Duodenal mucosa (tissue), 2 donors: Measurements from ENCODE around the gene KRT36.
A peak's percentile ranks its signal among the peaks of the same experiment; 100 is the strongest.

Experiments used
- H3K27ac ChIP-seq: one replicate; pipeline ENCODE4 v1.7.0; 2013; ENCODE audit warnings: low read depth, low read length
- H3K27me3 ChIP-seq, 2 donors: one replicate each; pipeline ENCODE4 v1.7.0; 2013; ENCODE audit warnings: low read length in 2 of 2, control low read depth in 1 of 2; ENCODE audit not compliant: insufficient read depth in 2 of 2, control insufficient read depth in 1 of 2
- H3K36me3 ChIP-seq, 2 donors: one replicate each; pipeline ENCODE4 v1.7.0; 2013; ENCODE audit warnings: low read length in 2 of 2, control low read depth in 1 of 2; ENCODE audit not compliant: insufficient read depth in 2 of 2, control insufficient read depth in 1 of 2
- H3K4me1 ChIP-seq, 2 donors: one replicate each; pipeline ENCODE4 v1.7.0; 2013; ENCODE audit warnings: low read length in 2 of 2, control low read depth in 1 of 2; ENCODE audit not compliant: insufficient read depth in 2 of 2, control insufficient read depth in 1 of 2
- H3K4me3 ChIP-seq, 2 donors: one replicate each; pipeline ENCODE4 v1.7.0; 2013; ENCODE audit warnings: low read length in 2 of 2, low read depth in 1 of 2
- H3K9ac ChIP-seq, 2 donors: one replicate each; pipeline ENCODE4 v1.7.0; 2013; ENCODE audit warnings: low read length in 2 of 2, low read depth in 1 of 2
- H3K9me3 ChIP-seq, 2 donors: one replicate each; pipeline ENCODE4 v1.7.0; 2013; ENCODE audit warnings: low read length in 2 of 2, control low read depth in 1 of 2; ENCODE audit not compliant: control insufficient read depth in 1 of 2

KRT36 gene

GRCh38 chr17:41513168-41513547, 23.4 kb upstream of the KRT36 start:
- H3K4me1 ChIP-seq = peaks cover 20 to 22% of the 10 kb centered on the region in 2 donors
- no peaks in the 10 kb centered on the region for H3K36me3 ChIP-seq
- no peak overlapping the region for H3K9ac ChIP-seq
- H3K4me3 ChIP-seq = no peak overlapping the region
- no peak overlapping the region for H3K27ac ChIP-seq
- no peaks in the 10 kb centered on the region for H3K9me3 ChIP-seq
- H3K27me3 ChIP-seq = no peaks in the 10 kb centered on the region

GRCh38 chr17:41512546-41513167, 22.9 kb upstream of the KRT36 start:
- H3K27ac ChIP-seq = no peak overlapping the region
- H3K4me3 ChIP-seq = no peak overlapping the region
- H3K9me3 ChIP-seq = no peaks in the 10 kb centered on the region
- H3K36me3 ChIP-seq = no peaks in the 10 kb centered on the region
- no peaks in the 10 kb centered on the region for H3K27me3 ChIP-seq
- H3K9ac ChIP-seq = no peak overlapping the region
- H3K4me1 ChIP-seq = peaks cover 20 to 22% of the 10 kb centered on the region in 2 donors

GRCh38 chr17:41511716-41512115, 22.0 kb upstream of the KRT36 start:
- Histone ChIP-seq H3K27ac (no peak overlapping the region), H3K9ac (no peak overlapping the region), H3K27me3 (no peaks in the 10 kb centered on the region)

GRCh38 chr17:41511116-41511515, 21.4 kb upstream of the KRT36 start:
- Histone ChIP-seq H3K27ac (no peak overlapping the region), H3K9me3 (no peaks in the 10 kb centered on the region), H3K4me1 (peaks cover 20 to 25% of the 10 kb centered on the region in 2 donors), H3K36me3 (no peaks in the 10 kb centered on the region), H3K27me3 (peaks cover 0 to 3% of the 10 kb centered on the region in 2 donors), H3K9ac (peak overlapping the region in 1 of 2 donors; percentile 13), H3K4me3 (no peak overlapping the region)

More at GRCh38 chr17:41511716-41512115, 22.0 kb upstream of the KRT36 start:
- H3K4me1 ChIP-seq = peaks cover 20 to 22% of the 10 kb centered on the region in 2 donors
- H3K9me3 ChIP-seq = no peaks in the 10 kb centered on the region
- no peak overlapping the region for H3K4me3 ChIP-seq
- no peaks in the 10 kb centered on the region for H3K36me3 ChIP-seq

DNA sequence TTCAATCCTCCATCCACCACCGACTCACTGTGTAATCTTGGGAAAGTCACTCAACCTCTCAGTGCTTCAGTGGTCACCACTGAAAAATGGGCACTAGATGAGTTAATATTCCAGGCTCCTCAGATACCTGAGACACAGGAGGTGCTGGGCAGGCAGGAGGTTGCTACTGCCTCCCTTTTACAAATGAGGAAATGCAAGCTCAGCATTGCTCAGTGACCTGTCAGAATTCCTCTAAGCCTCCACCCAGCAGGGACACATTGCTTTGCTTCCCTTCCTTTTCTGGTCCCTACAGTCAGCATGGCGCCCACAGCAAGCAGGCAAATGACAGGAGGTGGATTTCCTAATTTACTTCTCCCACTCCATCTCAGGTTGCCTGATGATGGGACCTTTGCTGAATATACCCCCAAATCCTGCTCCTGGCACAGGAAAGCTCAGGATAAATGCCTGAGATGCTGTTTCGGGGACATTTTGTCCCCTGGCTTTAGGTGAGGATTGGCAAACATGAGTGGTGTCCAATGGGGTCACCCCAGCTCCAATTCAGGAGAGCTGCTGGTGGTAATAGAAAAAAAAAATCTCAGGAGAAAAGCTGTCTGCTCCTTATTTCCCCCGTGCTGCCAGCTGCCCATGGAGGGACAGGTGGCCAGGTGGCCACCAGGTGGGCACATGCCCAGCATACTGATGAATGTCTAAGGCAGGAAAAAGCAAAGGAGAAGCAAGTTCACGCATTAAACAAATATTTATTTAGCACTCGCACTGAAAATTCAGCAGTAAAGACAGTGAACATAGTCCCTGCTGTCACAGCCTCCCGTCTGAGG, 20.7 kb upstream of the KRT36 start:
- Histone ChIP-seq H3K36me3 (no peaks in the 10 kb centered on the region), H3K9ac (no peak overlapping the region), H3K4me1 (peaks cover 20 to 31% of the 10 kb centered on the region in 2 donors), H3K27me3 (peaks cover 0 to 3% of the 10 kb centered on the region in 2 donors), H3K4me3 (no peak overlapping the region), H3K9me3 (no peaks in the 10 kb centered on the region), H3K27ac (no peak overlapping the region)

GRCh38 chr17:41507315-41507880, 17.7 kb upstream of the KRT36 start:
- no peak overlapping the region for H3K9ac ChIP-seq
- H3K4me1 ChIP-seq = peaks cover 20 to 31% of the 10 kb centered on the region in 2 donors
- H3K36me3 ChIP-seq = no peaks in the 10 kb centered on the region
- H3K4me3 ChIP-seq = no peak overlapping the region
- H3K9me3 ChIP-seq = no peaks in the 10 kb centered on the region
- H3K27me3 ChIP-seq = peaks cover 0 to 3% of the 10 kb centered on the region in 2 donors
- no peak overlapping the region for H3K27ac ChIP-seq

GRCh38 chr17:41505809-41506767, 16.4 kb upstream of the KRT36 start:
- Histone ChIP-seq H3K9ac (no peak overlapping the region), H3K9me3 (no peaks in the 10 kb centered on the region), H3K27ac (no peak overlapping the region), H3K36me3 (no peaks in the 10 kb centered on the region), H3K4me1 (peaks cover 13 to 21% of the 10 kb centered on the region in 2 donors), H3K27me3 (peaks cover 0 to 3% of the 10 kb centered on the region in 2 donors), H3K4me3 (no peak overlapping the region)

DNA sequence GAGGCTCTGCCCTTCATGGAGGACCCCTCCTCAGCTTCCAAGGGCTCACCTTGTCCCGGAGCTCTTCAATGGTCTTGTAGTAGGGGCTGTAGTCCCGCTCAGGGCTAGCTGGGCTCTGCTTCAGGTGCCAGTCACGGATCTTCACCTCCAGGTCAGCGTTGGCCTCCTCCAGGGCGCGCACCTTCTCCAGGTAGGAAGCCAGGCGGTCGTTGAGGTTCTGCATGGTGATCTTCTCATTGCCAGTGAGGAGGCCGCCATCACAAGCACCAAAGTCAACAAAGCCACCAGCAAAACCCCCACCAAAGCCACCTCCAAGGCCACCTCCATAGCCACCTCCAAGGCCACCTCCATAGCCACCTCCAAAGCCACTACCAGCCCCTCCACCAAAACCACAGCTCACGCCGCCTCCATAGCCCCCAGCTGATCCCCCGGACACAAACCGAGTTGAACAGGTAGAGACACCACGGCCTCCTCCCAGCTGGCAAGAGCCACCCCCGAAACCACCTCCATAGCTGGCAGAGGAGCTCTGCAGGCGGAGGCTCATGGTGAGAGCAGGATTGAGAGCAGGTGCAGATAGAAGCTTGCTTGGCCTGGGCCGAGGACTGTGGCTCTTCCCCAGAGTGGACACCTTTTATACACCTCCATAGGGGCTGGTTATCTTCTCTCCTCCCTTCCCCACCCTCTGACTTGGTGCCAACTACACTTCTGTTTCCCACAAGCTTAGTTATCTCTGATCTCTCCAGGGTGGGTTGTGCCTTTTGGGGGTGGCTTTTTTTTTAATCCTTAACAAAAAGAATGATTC, 15.5 kb upstream of the KRT36 start, which contains the start of gene KRT13:
Gene KRT13, minus strand, starts transcription at position 606 of the 802 bp plus-strand sequence. Its CDS starts 62 bp downstream, at position 544.
- H3K4me1 ChIP-seq = peaks cover 4 to 12% of the 10 kb centered on the region in 2 donors
- H3K27me3 ChIP-seq = peaks cover 0 to 3% of the 10 kb centered on the region in 2 donors
- no peaks in the 10 kb centered on the region for H3K9me3 ChIP-seq
- H3K27ac ChIP-seq = no peak within 1 kb of the TSS
- H3K4me3 ChIP-seq = no peak within 1 kb of the TSS
- no peaks in the 10 kb centered on the region for H3K36me3 ChIP-seq
- no peak within 1 kb of the TSS for H3K9ac ChIP-seq
